Loucy (cell line): Measurements from ENCODE around the gene RAB26.
"Not testable (repeated sequence)": the region's sequence is repeated elsewhere in the genome, so short reads cannot be mapped to it uniquely, and the experiment has no call there.

ENCODE experiments used
- H2AFZ ChIP-seq: fragments of 200-600 bp; sonication (generic); 2 replicates; pipeline ENCODE4 v1.6.0; 2016; ENCODE audit warnings: antibody characterized with exemption, mild to moderate bottlenecking, low read length, moderate library complexity
- H3F3A ChIP-seq: fragments of 200-600 bp; 2 replicates; pipeline ENCODE4 v1.6.0; 2016; ENCODE audit warnings: antibody characterized with exemption, low read depth, mild to moderate bottlenecking
- H3K27me3 ChIP-seq: fragments of 200-600 bp; sonication (generic); 2 replicates; pipeline ENCODE4 v1.6.1; 2014; ENCODE audit warnings: low read length, mild to moderate bottlenecking; ENCODE audit not compliant: insufficient read depth, poor library complexity, severe bottlenecking
- H3K36me3 ChIP-seq: fragments of 200-600 bp; sonication (generic); 2 replicates; pipeline ENCODE4 v1.6.1; 2016; ENCODE audit warnings: low read length; ENCODE audit not compliant: insufficient read depth
- H3K4me1 ChIP-seq: fragments of 200-600 bp; sonication (generic); 2 replicates; pipeline ENCODE4 v1.5.1; 2014; ENCODE audit warnings: low read length, mild to moderate bottlenecking; ENCODE audit not compliant: insufficient read depth, poor library complexity, severe bottlenecking
- H3K4me2 ChIP-seq: fragments of 200-600 bp; sonication (generic); 2 replicates; pipeline ENCODE4 v1.6.0; 2014; ENCODE audit warnings: antibody characterized with exemption, low read length, low read depth, mild to moderate bottlenecking; ENCODE audit not compliant: poor library complexity, severe bottlenecking
- H3K4me3 ChIP-seq: fragments of 200-600 bp; sonication (generic); 2 replicates; pipeline ENCODE4 v1.5.1; 2014; ENCODE audit warnings: low read length, mild to moderate bottlenecking, mixed read lengths; ENCODE audit not compliant: poor library complexity, severe bottlenecking
- H3K79me2 ChIP-seq: fragments of 200-600 bp; sonication (generic); 2 replicates; pipeline ENCODE4 v1.6.1; 2014; ENCODE audit warnings: low read length; ENCODE audit not compliant: insufficient read depth
- H3K9ac ChIP-seq: fragments of 200-600 bp; sonication (generic); 2 replicates; pipeline ENCODE4 v1.6.0; 2014; ENCODE audit warnings: mild to moderate bottlenecking, low read depth, low read length, moderate library complexity; ENCODE audit not compliant: poor library complexity, severe bottlenecking
- H3K9me2 ChIP-seq: fragments of 200-600 bp; sonication (generic); replicated peaks from 2 replicates; pipeline ENCODE4 v1.6.1; 2016; ENCODE audit warnings: low read depth, low read length, mixed read lengths
- H3K9me3 ChIP-seq: fragments of 200-600 bp; sonication (generic); 2 replicates; pipeline ENCODE4 v1.6.1; 2014; ENCODE audit warnings: mild to moderate bottlenecking, antibody characterized with exemption, low read length, low read depth; ENCODE audit not compliant: insufficient read depth
- H4K20me1 ChIP-seq: fragments of 200-600 bp; sonication (generic); 2 replicates; pipeline ENCODE4 v1.6.0; 2014; ENCODE audit warnings: antibody characterized with exemption, low read length, mild to moderate bottlenecking; ENCODE audit not compliant: insufficient read depth, poor library complexity, severe bottlenecking
- CTCF ChIP-seq: fragments of 200-600 bp; sonication (generic); conservative IDR thresholded peaks from 2 replicates; pipeline ENCODE4 v1.5.1; 2014; ENCODE audit warnings: mild to moderate bottlenecking, antibody characterized with exemption, low read length
- EZH2phosphoT487 ChIP-seq: fragments of 200-600 bp; IDR thresholded peaks from 2 replicates; pipeline ENCODE4 v1.6.1; 2018; ENCODE audit warnings: antibody characterized with exemption, mild to moderate bottlenecking, moderate library complexity, borderline replicate concordance

Gene RAB26

GRCh38 chr16:2147981-2148671, at the start of gene RAB26:
RAB26 (plus strand) TSS chr16:2148625; CDS start chr16:2148784, 159 bp downstream.
- H3K4me3 ChIP-seq, result peak within 1 kb of the TSS; percentile 56
- no peaks in the 10 kb centered on the region for H3F3A ChIP-seq
- H3K36me3 ChIP-seq, result no peaks in the 10 kb centered on the region
- H2AFZ ChIP-seq, result no peak within 1 kb of the TSS
- H3K4me2 ChIP-seq, result peak within 1 kb of the TSS; percentile 58
- no peaks in the 10 kb centered on the region for H3K9me2 ChIP-seq
- H3K27me3 ChIP-seq, result no peaks in the 10 kb centered on the region
- peak within 1 kb of the TSS; percentile 50 for H3K9ac ChIP-seq
- peaks cover 29% of the 10 kb centered on the region for H4K20me1 ChIP-seq
- H3K9me3 ChIP-seq, result no peaks in the 10 kb centered on the region
- H3K79me2 ChIP-seq, result peaks cover 20% of the 10 kb centered on the region
- TF ChIP-seq EZH2phosphoT487 (no peak), CTCF (no peak)
- no peaks in the 10 kb centered on the region for H3K4me1 ChIP-seq

GRCh38 chr16:2101581-2101980, 46.8 kb upstream of the RAB26 start:
- H3K9ac ChIP-seq, H2AFZ ChIP-seq, H3K79me2 ChIP-seq, H3K4me3 ChIP-seq, H3K9me3 ChIP-seq, H3K27me3 ChIP-seq, H3K9me2 ChIP-seq, H3F3A ChIP-seq, H3K4me2 ChIP-seq, H4K20me1 ChIP-seq, H3K4me1 ChIP-seq, H3K36me3 ChIP-seq: not testable (repeated sequence)

GRCh38 chr16:2102471-2102870, 46.0 kb upstream of the RAB26 start:
- no peaks in the 10 kb centered on the region for H3K36me3 ChIP-seq

GRCh38 chr16:2104464-2104863, 44.0 kb upstream of the RAB26 start:
- not testable (repeated sequence) for H3K4me3 ChIP-seq, H3F3A ChIP-seq, H3K27me3 ChIP-seq, H3K9me3 ChIP-seq, H2AFZ ChIP-seq, H3K9ac ChIP-seq, H3K79me2 ChIP-seq, H3K4me2 ChIP-seq, H3K4me1 ChIP-seq, H3K36me3 ChIP-seq, H4K20me1 ChIP-seq, H3K9me2 ChIP-seq

More at GRCh38 chr16:2102471-2102870, 46.0 kb upstream of the RAB26 start:
- H3K9me3 ChIP-seq, result no peaks in the 10 kb centered on the region
- H3K4me1 ChIP-seq, result no peaks in the 10 kb centered on the region
- H3K9ac ChIP-seq, result no peak overlapping the region
- H3F3A ChIP-seq, result no peaks in the 10 kb centered on the region
- TF ChIP-seq CTCF (no peak), EZH2phosphoT487 (no peak)
- no peak overlapping the region for H3K4me3 ChIP-seq
- no peaks in the 10 kb centered on the region for H3K27me3 ChIP-seq
- no peaks in the 10 kb centered on the region for H3K79me2 ChIP-seq
- H3K9me2 ChIP-seq, result no peaks in the 10 kb centered on the region
- H2AFZ ChIP-seq, result no peak overlapping the region
- H3K4me2 ChIP-seq, result no peak overlapping the region
- H4K20me1 ChIP-seq, result no peaks in the 10 kb centered on the region

- H3K4me1 ChIP-seq, H3K9me3 ChIP-seq, H3K27me3 ChIP-seq, H3K9me2 ChIP-seq, H3K4me3 ChIP-seq, H4K20me1 ChIP-seq, H3K4me2 ChIP-seq, H3K36me3 ChIP-seq, H2AFZ ChIP-seq, H3K9ac ChIP-seq, H3F3A ChIP-seq, H3K79me2 ChIP-seq: not testable (repeated sequence)
Measured at GRCh38 chr16:2105291-2105690, 43.1 kb upstream of the RAB26 start.

GRCh38 chr16:2105769-2106168, 42.7 kb upstream of the RAB26 start:
- not testable (repeated sequence) for H3K9me3 ChIP-seq, H3K9ac ChIP-seq, H3K4me1 ChIP-seq, H3K79me2 ChIP-seq, H2AFZ ChIP-seq, H3K4me2 ChIP-seq, H3K9me2 ChIP-seq, H3K36me3 ChIP-seq, H3F3A ChIP-seq, H3K27me3 ChIP-seq, H3K4me3 ChIP-seq, H4K20me1 ChIP-seq
